HG02852 (cell line): ENCODE data around the gene ALDH3B1.
"Not testable (repeated sequence)": the region's sequence is repeated elsewhere in the genome, so short reads cannot be mapped to it uniquely, and the experiment has no call there.

ENCODE experiments used
- ATAC-seq: cut with Tn5 transposase; IDR thresholded peaks from one replicate; pipeline ENCODE4 v1.9.1; 2021; ENCODE audit warnings: mild to moderate bottlenecking, moderate library complexity; ENCODE audit not compliant: unreplicated experiment

The ALDH3B1 gene

GRCh38 chr11:68010090-68011041, at the start of gene ALDH3B1:
TSS of gene ALDH3B1 (plus strand) at chr11:68010327. CDS start at chr11:68015298, 4,971 bp downstream.
- no peak for ATAC-seq

- ATAC-seq, result not testable (repeated sequence)
These were observed 46.9 kb upstream of the ALDH3B1 start for GRCh38 chr11:67963217-67963616.

- not testable (repeated sequence) for ATAC-seq
These were observed 46.2 kb upstream of the ALDH3B1 start for GRCh38 chr11:67963879-67964278.

- ATAC-seq, result not testable (repeated sequence)
These were observed 45.4 kb upstream of the ALDH3B1 start for GRCh38 chr11:67964746-67965145.

- ATAC-seq, result not testable (repeated sequence)
These were observed 44.2 kb upstream of the ALDH3B1 start for GRCh38 chr11:67965830-67966348.

GRCh38 chr11:67974746-67975145, 35.4 kb upstream of the ALDH3B1 start:
- not testable (repeated sequence) for ATAC-seq

GRCh38 chr11:67978766-67979418, 31.2 kb upstream of the ALDH3B1 start:
- not testable (repeated sequence) for ATAC-seq

- ATAC-seq, result not testable (repeated sequence)
These were observed 28.9 kb upstream of the ALDH3B1 start for GRCh38 chr11:67981226-67981625.

GRCh38 chr11:67982255-67982857, 27.8 kb upstream of the ALDH3B1 start:
- not testable (repeated sequence) for ATAC-seq

- no peak for ATAC-seq
These were observed 26.2 kb upstream of the ALDH3B1 start for GRCh38 chr11:67983951-67984350.

GRCh38 chr11:67985302-67985701, 24.8 kb upstream of the ALDH3B1 start:
- ATAC-seq, result not testable (repeated sequence)

- not testable (repeated sequence) for ATAC-seq
These were observed 19.4 kb upstream of the ALDH3B1 start for GRCh38 chr11:67990546-67991346.

- not testable (repeated sequence) for ATAC-seq
These were observed 18.6 kb upstream of the ALDH3B1 start for GRCh38 chr11:67991347-67992121.

- ATAC-seq, result not testable (repeated sequence)
These were observed 16.3 kb upstream of the ALDH3B1 start for GRCh38 chr11:67993821-67994220.

GRCh38 chr11:67994387-67994786, 15.7 kb upstream of the ALDH3B1 start:
- not testable (repeated sequence) for ATAC-seq

GRCh38 chr11:67995129-67995528, 15.0 kb upstream of the ALDH3B1 start:
- not testable (repeated sequence) for ATAC-seq

GRCh38 chr11:67995579-67995978, 14.5 kb upstream of the ALDH3B1 start:
- ATAC-seq, result not testable (repeated sequence)

GRCh38 chr11:67996051-67996450, 14.1 kb upstream of the ALDH3B1 start:
- ATAC-seq, result no peak
